Skin epidermis (tissue), 12 donors: ENCODE measurements around the gene SLC12A5.
A peak's percentile ranks its signal among the peaks of the same experiment; 100 is the strongest.

ENCODE experiments used
- H3K27ac ChIP-seq, 21 experiments: fragments of 200-600 bp; sonication (generic) in 11 of 21; one replicate each; pipeline ENCODE4 v1.5.0; 2020; ENCODE audit warnings: mild to moderate bottlenecking in 3 of 21, inconsistent platforms in 2 of 21, moderate library complexity in 2 of 21
- H3K4me3 ChIP-seq, 7 experiments: fragments of 200-600 bp; sonication (generic) in 2 of 7; one replicate each; pipeline ENCODE4 v1.5.0; 2020; ENCODE audit warnings: inconsistent platforms in 2 of 7, mild to moderate bottlenecking in 2 of 7, moderate library complexity in 1 of 7

The SLC12A5 gene

DNA sequence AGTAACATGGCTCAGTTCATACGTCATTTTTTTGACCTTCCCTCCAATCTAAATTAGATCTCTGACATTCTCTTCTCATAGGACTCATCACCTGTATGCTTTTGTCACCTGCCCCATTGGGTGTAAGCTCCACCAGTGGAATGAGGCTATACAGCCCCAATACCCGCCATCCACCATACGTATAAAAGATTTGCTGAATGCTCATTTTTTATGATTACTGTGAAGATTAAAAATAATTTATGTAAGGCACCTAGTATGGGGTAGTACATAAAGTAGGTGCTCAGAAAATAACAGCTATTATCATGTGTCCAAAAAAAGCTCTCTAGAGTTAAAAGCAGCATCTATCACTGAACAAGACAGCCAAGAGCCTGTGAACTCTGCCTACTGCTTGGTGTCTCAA is 36.7 kb downstream of the SLC12A5 start:
- Histone ChIP-seq H3K27ac (no peak overlapping the region), H3K4me3 (no peak overlapping the region)

DNA sequence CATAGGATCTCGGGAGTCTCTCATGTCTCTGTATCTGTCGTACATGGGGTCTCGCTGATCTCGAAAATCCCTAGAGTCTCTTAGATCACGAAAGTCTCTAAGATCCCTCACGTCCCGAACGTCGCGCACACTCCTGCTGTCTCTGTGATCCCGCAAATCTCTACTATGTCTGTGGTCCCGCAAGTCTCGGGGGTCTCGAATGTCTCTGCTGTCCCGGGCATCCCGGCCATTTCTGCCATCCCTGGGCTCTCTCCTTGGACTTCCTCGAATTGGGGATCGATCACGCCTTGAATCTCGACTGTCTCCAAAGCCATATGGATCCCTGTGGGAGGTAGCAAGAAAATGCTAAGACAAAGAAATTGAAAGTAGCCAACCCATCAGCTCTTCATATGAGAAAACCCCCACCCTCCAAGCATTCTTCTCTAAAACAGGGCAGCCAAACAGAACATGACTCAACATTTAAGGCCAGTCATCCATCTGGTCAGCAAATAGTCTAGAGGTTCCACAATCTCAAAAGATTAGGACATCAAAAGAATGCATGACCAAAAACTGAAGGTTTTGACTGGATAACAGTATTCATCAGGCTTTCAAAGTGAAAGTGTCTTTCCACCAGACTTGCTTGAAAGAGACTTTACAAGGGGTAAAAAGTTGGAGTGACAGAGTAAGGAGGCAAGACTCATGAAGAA is 41.3 kb downstream of the SLC12A5 start:
- Histone ChIP-seq H3K27ac (no peak overlapping the region), H3K4me3 (no peak overlapping the region)

DNA sequence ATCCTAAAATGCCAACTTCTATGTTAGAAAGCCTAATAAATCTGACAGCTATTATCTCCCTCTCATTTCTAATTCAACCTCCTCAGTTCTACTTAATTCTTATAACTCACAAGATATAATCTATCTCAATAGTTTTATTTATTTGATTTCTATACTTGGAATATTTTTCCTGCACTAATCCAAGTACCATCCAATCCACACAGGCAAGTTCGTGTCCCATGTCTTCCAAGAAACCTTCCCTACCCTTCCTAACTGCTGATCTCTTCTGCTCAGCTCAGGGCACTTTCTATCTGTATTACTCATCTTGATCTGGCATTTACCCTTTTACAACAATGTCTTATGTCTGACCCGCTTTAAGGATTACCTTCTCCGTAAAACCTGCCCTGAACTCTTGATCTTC is 42.6 kb downstream of the SLC12A5 start:
- H3K27ac ChIP-seq = no peak overlapping the region
- H3K4me3 ChIP-seq = no peak overlapping the region

DNA sequence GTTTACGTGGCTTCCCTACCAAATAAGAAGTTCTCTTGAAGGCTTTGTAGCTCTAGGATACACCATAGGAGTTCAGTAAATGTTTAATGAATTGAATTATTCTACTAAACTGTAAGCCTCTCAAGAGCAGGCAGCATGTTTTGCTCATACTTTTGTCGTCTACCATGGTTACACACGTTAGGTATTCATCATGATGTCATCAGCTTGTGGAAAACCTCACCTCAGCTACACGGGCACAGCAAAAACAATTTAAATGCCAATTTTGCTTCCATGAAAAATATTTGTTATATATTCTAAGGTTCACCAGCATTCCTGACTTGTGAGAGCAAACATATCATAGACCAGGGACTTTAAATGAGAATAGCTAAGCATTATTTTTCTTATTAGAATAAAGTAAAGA is 44.0 kb downstream of the SLC12A5 start:
- H3K27ac ChIP-seq = no peak overlapping the region
- H3K4me3 ChIP-seq = no peak overlapping the region

DNA sequence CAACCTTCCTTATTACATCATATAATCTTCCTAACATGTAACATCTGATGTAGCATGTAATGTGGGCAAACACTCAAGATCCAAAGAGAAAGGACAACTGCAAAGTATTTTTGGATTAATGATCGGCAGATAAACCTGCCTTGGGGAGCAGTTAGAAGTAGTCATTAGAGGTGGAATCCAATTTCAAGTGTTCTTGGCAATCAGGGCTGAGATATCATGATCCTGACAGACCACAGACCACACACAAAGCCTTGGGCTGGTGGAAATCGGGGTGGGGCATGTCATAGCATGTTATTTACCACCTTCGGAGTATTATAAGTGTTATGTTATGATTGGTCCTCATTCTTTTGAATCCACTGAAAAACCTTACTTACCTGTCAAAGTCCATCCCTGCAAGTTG is 44.4 kb downstream of the SLC12A5 start:
- no peak overlapping the region for H3K4me3 ChIP-seq
- no peak overlapping the region for H3K27ac ChIP-seq

DNA sequence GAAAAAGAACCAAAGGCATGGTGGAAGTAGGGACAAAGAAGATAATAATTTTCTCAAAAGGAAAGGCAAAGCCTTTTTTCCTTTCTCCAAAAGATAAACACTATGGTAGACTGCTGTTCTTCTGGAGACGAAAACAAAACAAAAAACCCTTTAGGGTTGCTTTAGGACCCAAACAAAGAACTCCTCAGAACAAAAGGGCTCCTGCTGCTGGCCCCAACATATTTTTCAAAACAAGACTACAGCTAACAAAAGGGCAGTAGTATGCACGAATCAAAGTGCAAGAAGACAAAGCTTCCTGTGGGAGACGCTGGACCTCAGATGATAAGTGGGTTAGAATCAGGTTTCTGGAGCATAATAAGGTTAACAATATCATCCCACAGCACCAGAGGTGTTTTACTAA is 45.0 kb downstream of the SLC12A5 start:
- Histone ChIP-seq H3K27ac (no peak overlapping the region), H3K4me3 (no peak overlapping the region)

DNA sequence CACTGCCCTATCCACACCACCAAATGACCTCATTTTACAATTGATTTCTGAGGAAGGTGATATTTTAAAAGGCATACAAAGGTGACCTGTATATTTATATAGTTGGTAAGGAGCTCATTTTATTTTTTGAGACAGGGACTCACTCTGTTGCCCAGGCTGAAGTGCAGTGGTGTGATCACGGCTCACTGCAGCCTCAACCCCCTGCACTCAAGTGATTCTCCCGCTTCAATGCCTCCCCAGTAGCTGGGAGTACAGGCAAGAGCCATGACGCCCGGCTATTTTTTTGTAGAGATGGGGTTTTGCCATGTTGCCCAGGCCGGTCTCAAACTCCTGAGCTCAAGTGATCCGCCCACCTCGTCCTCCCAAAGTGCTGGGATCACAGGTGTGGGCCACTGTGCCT is 47.8 kb downstream of the SLC12A5 start:
- no peak overlapping the region for H3K4me3 ChIP-seq
- no peak overlapping the region for H3K27ac ChIP-seq

DNA sequence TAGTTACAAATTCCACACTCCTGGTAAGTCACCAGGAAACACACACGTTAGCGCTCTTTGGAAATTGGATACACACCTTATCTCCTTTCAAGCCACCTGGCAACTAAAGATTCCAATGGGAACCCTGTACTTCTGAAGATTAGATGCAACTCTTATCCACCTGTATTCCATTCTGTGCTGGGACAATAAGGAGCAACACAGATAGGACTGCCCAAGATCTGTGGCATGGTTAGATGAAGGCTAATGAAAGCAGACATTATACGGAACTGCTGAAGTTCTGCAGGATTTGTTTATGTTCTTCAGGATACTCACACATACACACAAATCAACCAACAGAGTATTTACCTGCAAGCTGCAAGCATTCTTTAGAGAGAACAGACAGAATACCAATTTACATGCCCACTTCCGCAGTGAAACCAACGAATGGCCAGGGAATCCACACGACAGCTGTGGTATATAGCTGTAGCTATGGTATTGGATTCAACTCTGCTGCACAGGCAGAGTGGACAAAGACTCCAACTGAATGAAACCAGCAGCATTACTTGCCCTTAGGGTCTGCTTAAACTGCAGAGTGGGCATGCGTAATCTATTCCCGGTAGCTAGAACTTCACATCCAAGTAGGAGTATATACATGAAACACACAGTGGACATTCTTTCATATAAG is 48.8 kb downstream of the SLC12A5 start:
- H3K4me3 ChIP-seq = no peak overlapping the region
- no peak overlapping the region for H3K27ac ChIP-seq

DNA sequence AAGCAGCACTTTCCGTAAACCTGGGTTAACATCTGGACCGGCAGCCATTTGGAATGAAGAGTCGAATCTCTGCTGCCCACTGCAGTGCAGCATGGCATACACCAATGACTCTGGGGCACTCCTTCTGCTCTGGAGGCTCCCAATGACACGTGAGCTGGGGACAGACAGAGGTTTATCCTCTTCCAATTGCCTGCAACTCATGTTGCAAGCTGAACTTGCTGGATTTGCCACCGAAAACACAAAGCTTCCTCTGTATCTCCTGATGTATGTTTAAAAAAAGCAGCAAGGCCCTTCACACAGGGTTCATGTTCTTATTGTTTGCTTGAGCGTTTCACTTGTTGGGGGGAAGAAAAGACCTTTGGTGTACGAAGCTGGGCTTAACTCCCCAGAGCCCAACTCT is 49.9 kb downstream of the SLC12A5 start:
- Histone ChIP-seq H3K4me3 (no peak overlapping the region), H3K27ac (no peak overlapping the region)

DNA sequence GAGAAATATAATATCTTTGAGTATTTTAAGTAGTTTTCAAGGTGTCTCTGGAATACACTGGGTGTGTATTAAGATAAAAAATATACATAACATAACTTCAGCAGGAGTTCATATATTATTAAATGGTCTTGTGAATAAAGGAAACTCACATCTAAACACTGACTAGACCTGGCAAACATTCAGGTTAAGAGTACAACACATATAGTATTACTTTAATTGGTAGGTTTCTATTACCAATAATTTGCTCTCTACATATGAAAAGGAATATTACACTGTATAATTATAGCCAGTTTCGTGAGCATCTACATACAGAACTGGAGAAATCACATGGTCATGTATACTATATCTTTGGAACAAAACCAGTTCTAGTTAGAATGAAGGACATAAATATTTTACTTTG is 52.1 kb downstream of the SLC12A5 start:
- no peak overlapping the region for H3K27ac ChIP-seq
- no peak overlapping the region for H3K4me3 ChIP-seq

DNA sequence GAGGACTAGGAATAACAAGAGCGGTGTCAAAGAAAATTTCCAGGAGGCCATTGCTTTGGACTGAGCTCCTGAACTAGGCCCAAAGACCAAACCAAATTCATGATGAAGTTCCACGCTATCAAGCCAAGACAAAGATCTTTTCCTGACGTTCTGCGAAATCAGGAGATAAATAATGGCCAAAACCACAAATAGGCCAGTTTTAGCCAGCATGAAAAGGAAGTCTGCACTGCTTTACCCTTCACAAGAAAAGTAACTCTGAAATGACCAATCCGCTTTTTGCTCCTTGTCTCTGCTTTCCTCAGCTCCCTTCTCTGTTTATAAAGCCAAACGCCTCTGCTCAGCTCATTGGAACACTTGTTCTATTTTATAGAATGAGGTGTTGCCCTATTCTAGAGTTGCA is 54.1 kb downstream of the SLC12A5 start:
- Histone ChIP-seq H3K4me3 (no peak overlapping the region), H3K27ac (no peak overlapping the region)

DNA sequence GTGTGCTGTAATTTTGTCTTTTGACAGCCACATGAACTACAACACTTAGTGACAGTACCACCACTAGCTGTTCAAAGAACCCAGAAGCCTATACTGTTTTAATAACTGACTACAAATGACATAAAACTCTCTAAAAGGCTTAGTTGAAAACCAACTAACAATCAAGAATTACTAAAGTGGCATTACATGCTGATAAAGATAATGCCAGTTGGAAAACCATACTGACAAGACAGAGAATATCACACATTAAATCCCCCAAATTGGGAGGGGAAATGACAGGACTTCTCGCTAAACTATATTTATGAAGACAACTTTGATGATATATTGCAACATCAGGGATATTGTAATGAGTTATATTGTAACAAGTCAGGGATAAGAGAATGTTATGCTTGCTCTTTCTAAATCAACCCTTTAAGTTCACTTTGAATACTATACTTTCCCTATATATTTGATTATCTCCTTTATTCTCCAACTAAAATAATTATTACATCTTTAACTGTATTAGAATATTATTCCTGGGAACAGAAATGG is 54.6 kb downstream of the SLC12A5 start:
- no peak overlapping the region for H3K27ac ChIP-seq
- no peak overlapping the region for H3K4me3 ChIP-seq

DNA sequence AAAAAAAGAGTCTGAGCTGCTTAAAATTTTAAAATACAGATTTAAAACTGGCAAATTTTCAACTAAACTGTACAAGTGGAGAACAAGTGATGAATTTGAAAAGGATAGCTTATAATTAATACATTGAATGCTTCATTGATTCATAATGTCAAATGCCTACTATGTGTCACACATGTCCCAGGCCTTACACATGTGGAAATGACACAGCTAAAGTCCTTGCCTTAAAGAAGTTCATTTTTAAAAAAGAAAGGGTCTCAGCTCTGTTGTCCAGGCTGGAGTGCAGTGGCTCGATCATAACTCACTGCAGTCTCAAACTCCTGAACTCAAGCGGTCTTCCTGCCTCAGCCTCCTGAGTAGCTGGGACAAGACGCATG is 55.8 kb downstream of the SLC12A5 start:
- no peak overlapping the region for H3K4me3 ChIP-seq
- H3K27ac ChIP-seq = no peak overlapping the region

DNA sequence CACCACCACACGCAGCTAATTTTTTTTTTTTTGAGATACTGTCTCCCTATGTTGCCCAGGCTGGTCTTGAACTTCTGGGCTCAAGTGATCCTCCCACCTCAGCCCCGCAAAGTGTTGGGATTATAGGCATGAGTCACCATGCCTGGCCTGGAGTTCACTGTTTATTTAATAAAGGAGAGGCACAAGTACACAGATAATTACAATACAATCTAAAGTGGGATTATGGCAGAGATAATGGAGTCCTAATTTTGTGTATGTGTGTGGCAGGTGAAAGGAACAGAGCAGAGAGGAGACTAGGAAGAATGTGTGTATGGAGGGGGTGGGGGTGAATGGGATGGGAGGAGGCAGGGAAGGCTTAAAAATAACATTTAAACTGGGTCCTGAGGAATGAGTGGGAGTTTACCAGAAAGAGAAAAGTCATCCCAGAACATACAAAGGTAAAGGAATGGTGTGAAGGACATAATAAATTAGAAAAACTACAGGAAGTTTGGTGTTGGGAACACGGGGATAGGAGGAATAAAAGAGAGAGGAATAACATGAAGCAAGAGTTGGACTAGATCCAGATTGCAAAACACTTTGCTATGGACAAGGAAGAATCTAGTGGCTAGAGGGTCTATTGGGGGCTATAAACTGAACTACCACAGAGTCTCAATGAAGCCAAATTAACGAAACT is 56.3 kb downstream of the SLC12A5 start:
- H3K27ac ChIP-seq = no peak overlapping the region
- no peak overlapping the region for H3K4me3 ChIP-seq

DNA sequence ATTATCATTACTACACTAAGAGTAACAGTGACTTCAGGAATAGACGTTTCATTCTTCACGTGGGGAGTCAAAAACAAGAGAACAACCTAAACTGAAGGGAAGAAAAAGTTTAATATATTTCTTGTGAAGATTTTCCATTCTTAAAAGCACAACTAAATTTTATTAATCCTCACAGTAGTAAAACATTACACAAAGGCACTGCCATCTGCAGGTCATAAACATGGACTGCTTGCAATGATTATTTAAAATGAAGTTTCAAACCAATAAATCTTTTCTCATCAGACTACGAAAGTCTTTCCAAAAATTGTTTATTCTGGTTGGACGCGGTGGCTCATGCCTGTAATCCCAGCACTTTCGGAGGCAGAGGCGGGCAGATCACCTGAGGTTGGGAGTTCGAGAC is 58.1 kb downstream of the SLC12A5 start:
- no peak overlapping the region for H3K4me3 ChIP-seq
- H3K27ac ChIP-seq = no peak overlapping the region

DNA sequence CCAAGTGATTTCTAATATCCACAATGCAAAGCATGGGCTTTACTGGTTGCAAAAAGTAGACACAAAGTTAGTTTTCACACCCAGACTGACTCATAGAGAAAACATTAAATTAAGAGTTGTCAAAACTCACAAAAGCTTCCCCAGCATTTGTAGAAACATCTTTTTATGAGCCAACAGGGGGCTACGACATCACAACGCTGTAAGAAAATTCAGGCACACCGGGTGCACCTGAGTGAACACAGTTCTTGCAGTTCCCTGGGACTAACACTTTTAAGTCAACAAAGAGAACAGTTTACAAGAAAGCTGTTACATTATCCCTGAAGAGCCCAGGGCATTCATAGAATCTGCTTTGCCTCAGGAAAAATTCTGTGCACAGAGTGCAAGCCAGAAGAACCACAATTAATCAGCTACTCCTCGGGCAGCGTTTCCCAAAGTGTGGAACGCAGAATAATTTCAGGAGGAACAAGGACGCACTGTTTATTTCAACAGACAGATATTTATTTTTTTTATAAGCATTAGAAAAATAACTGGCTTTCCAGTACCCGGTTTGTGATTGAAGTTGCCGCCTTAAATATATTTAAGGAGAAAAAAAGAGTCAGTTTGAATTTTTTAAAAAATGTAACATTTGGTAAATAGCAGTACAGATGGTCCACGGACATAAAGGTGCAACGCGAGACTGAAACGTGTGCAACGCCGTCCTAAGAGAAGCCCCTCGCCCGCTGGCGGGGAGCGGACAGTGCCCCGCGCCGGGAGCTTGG is 59.6 kb downstream of the SLC12A5 start:
- Histone ChIP-seq H3K27ac (peak overlapping the region; percentile 94 to 100 (median 99)), H3K4me3 (peak overlapping the region; percentile 66 to 96 (median 72))

DNA sequence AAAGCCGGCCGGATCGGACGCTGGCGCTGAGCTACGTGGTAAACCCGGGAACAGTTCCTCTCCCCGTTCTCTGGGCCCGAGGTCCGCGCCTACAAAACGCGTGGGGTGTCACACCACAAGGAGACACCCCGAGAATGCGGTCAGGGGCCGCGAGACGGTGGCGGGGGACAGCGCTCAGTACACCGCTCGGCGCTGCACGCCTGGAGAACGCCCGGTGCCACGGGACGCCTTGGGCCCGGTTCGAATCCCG is 60.1 kb downstream of the SLC12A5 start:
- H3K27ac ChIP-seq = peak overlapping the region; percentile 94 to 100 (median 99)

DNA sequence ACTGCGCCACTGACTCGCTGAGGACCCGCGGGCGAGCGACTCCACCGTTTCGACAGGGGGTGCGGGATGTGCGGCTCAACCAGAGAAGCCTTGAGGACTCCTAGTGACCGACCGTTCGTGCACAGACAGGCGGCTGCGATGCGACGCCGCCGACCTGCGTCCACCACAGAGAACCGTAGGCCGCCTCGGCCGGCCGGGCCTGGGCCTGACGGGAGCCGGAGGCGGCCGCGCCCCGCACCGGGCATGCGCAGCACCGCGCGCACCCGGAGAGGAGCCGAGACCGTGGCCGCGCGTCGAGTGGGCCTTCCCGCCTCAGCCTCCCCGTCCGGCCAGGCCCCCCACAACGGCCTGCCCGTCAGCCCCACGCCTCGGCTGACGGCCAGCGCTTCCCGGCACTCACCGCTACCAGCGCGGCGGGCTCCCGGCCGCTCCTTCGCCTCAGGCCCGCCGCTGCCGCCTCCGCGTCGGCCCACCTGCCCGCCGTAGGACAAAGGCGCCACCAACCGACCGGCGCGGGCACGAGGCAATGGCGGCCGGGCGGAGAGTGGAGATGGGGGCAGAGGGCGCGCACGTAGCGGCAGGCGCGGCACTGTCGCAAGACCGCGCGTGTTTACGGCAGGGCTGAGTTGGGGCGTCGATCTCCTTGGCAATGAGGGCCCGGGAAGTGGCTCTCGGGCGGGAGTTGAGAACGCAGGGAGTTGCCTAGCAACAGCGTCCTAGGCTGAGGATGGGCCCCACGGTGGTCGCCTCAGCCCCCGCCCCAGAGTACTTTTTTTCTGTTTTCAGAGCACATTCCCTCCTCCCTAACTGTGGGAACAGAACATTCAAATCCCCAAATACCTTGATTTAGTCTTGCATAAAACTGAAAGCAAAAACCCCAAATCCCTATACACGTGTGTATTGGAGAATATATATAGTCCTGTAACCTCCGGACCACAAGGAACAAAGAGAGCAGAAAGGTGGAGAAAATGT is 60.7 kb downstream of the SLC12A5 start, which contains the start of gene NCOA5:
Gene NCOA5, minus strand, starts transcription at position 546 of the 972 bp plus-strand sequence. CDS start 10,538 bp downstream, outside the sequence.
- peak within 1 kb of the TSS; percentile 66 to 96 (median 72) for H3K4me3 ChIP-seq
- H3K27ac ChIP-seq = peak within 1 kb of the TSS; percentile 94 to 100 (median 99)

More for the DNA sequence above, 60.1 kb downstream of the SLC12A5 start:
- peak overlapping the region; percentile 66 to 96 (median 72) for H3K4me3 ChIP-seq
